Breast epithelium (tissue), 4 donors: Measurements from ENCODE around the gene BACE2. TPM values are rescaled to one million over a fixed set of nuclear protein-coding genes. Genes with fewer than 3 reads are reported as not detected.

Experiments used
- DNase-seq, 2 donors: peaks; one replicate each; pipeline ENCODE4 v3.0.0-alpha.2; 2019; ENCODE audit warnings: low spot score in 2 of 2
- H3K27ac ChIP-seq, 2 donors: fragments of 200-600 bp; sonication (generic) in 1 of 2; one replicate each; pipeline ENCODE4 v1.5.1; 2016 to 2019; ENCODE audit warnings: mild to moderate bottlenecking in 1 of 2
- H3K27me3 ChIP-seq, 2 donors: fragments of 200-600 bp; sonication (generic) in 1 of 2; one replicate each; pipeline versions ENCODE4 v1.5.1 to v1.6.0; 2017 to 2019; ENCODE audit warnings: control low read depth in 1 of 2, mild to moderate bottlenecking in 1 of 2
- H3K36me3 ChIP-seq: fragments of 200-600 bp; one replicate; pipeline ENCODE4 v1.5.1; 2019
- H3K4me1 ChIP-seq, 2 donors: fragments of 200-600 bp; sonication (generic); one replicate each; pipeline ENCODE4 v1.5.1; 2016 to 2019; ENCODE audit warnings: control low read depth in 1 of 2
- H3K4me3 ChIP-seq, 3 donors: fragments of 200-600 bp; sonication (generic); 1 replicate in 2 of 3; 2 replicates in 1 of 3; pipeline ENCODE4 v1.5.1; 2016 to 2019; ENCODE audit warnings: mild to moderate bottlenecking in 3 of 3, moderate library complexity in 2 of 3
- H3K9me3 ChIP-seq, 2 donors: fragments of 200-600 bp; sonication (generic) in 1 of 2; one replicate each; pipeline ENCODE4 v1.5.1; 2016 to 2019; ENCODE audit warnings: control low read depth in 1 of 2
- POLR2A ChIP-seq: fragments of 450-650 bp; IDR thresholded peaks from one replicate; pipeline ENCODE4 v1.6.1; 2016; ENCODE audit warnings: antibody characterized with exemption, mild to moderate bottlenecking, moderate library complexity
- POLR2AphosphoS5 ChIP-seq, 3 donors: sonication (generic); formaldehyde crosslinking; IDR thresholded peaks; one replicate each; pipeline ENCODE4 v1.6.1; 2017; ENCODE audit warnings: antibody characterized with exemption in 3 of 3
- intact Hi-C: fragments of 100-400 bp; cut with DNase I; formaldehyde crosslinking; loops from one replicate; pipeline ENCODE4 v1.15.1; 2023; ENCODE audit warnings: low total_unique reads
- total RNA-seq, 3 donors: library from RNA; depleted of rRNA; stranded (reverse); fragments of >200 nt; gene quantifications; one replicate each; pipeline ENCODE4 v1.1.0, GENCODE V29; 2016
- TF ChIP-seq, protein P1 (sequence below), 3 donors: fragments of 450-650 bp; IDR thresholded peaks; one replicate each; pipeline ENCODE4 v1.5.1; 2016 to 2017; ENCODE audit warnings: antibody characterized with exemption in 3 of 3, mild to moderate bottlenecking in 3 of 3, moderate library complexity in 3 of 3

The BACE2 gene
- total RNA-seq, 3 donors from 2014 or later = 26.9 to 94.4 (median 67.5) TPM

GRCh38 chr21:41148798-41149197 is 19.2 kb upstream of the BACE2 start:
- intact Hi-C loops = no loop called here

GRCh38 chr21:41149199-41149598 is 18.8 kb upstream of the BACE2 start:
- intact Hi-C loops = no loop called here

More at GRCh38 chr21:41148798-41149197, 19.2 kb upstream of the BACE2 start:
- Histone ChIP-seq H3K36me3 (no peaks in the 10 kb centered on the region), H3K27ac (peak overlapping the region in 1 of 2 donors; percentile 19), H3K27me3 (no peaks in the 10 kb centered on the region), H3K4me3 (no peak overlapping the region), H3K4me1 (peaks cover 0 to 6% of the 10 kb centered on the region in 2 donors), H3K9me3 (no peaks in the 10 kb centered on the region)
- TF ChIP-seq, protein P1, sequence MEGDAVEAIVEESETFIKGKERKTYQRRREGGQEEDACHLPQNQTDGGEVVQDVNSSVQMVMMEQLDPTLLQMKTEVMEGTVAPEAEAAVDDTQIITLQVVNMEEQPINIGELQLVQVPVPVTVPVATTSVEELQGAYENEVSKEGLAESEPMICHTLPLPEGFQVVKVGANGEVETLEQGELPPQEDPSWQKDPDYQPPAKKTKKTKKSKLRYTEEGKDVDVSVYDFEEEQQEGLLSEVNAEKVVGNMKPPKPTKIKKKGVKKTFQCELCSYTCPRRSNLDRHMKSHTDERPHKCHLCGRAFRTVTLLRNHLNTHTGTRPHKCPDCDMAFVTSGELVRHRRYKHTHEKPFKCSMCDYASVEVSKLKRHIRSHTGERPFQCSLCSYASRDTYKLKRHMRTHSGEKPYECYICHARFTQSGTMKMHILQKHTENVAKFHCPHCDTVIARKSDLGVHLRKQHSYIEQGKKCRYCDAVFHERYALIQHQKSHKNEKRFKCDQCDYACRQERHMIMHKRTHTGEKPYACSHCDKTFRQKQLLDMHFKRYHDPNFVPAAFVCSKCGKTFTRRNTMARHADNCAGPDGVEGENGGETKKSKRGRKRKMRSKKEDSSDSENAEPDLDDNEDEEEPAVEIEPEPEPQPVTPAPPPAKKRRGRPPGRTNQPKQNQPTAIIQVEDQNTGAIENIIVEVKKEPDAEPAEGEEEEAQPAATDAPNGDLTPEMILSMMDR (IDR thresholded peaks at IDR 0.05) = no peak
- TF ChIP-seq POLR2A (no peak), POLR2AphosphoS5 (IDR thresholded peaks at IDR 0.05) (no peak)
- DNase-seq = no peak

DNA sequence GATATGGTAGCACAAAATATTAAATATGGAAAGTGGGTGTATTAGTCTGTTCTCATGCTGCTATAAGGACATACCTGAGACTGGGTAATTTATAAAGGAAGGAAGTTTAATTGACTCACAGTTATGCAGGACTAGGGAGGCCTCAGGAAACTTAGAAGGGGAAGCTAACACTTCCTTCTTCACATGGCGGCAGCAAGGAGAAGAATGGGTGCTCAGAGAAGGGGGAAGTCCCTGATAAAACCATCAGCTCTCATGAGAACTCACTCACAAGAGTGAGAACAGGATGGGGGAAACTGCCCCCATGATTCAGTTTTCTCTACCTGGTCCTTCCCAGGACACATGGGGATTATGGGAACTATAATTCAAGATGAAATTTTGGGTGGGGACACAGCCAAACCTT is 15.8 kb upstream of the BACE2 start:
- intact Hi-C loops = no loop called here
- DNase-seq = no peak
- Histone ChIP-seq H3K9me3 (no peaks in the 10 kb centered on the region), H3K36me3 (no peaks in the 10 kb centered on the region), H3K27me3 (no peaks in the 10 kb centered on the region), H3K27ac (no peak overlapping the region), H3K4me1 (peaks cover 0 to 6% of the 10 kb centered on the region in 2 donors), H3K4me3 (no peak overlapping the region)
- TF ChIP-seq POLR2AphosphoS5 (IDR thresholded peaks at IDR 0.05) (no peak), POLR2A (no peak)
- TF ChIP-seq, protein P1 (IDR thresholded peaks at IDR 0.05) = no peak

More at GRCh38 chr21:41149199-41149598, 18.8 kb upstream of the BACE2 start:
- Histone ChIP-seq H3K9me3 (no peaks in the 10 kb centered on the region), H3K4me1 (peaks cover 0 to 6% of the 10 kb centered on the region in 2 donors), H3K27me3 (no peaks in the 10 kb centered on the region), H3K36me3 (no peaks in the 10 kb centered on the region), H3K4me3 (no peak overlapping the region), H3K27ac (no peak overlapping the region)
- no peak for DNase-seq
- TF ChIP-seq, protein P1 (IDR thresholded peaks at IDR 0.05) = no peak
- TF ChIP-seq POLR2AphosphoS5 (IDR thresholded peaks at IDR 0.05) (no peak), POLR2A (no peak)

DNA sequence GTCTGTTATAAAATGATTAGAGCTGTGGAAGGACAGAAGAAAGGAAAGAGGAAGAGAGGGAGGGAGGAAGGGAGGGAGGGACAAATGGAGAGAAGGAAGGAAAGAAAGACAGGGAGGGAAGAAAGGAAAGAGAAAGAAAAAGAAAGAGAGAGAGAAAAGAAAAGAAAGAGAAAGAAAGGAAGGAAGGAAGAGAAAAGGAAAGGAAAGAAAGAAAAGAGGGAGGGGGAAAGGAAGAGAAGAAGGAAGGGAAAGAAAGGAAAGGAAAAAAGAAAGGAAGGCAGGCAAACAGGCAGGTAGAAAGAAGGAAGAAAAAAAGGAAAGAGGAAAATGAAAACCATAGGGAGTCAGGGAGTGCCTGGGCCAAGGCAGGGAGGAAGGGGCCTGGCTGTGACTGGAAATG is 14.5 kb upstream of the BACE2 start:
- Histone ChIP-seq H3K27me3 (no peaks in the 10 kb centered on the region), H3K4me3 (no peak overlapping the region), H3K27ac (no peak overlapping the region), H3K36me3 (no peaks in the 10 kb centered on the region), H3K9me3 (no peaks in the 10 kb centered on the region), H3K4me1 (no peaks in the 10 kb centered on the region)
- TF ChIP-seq, protein P1 (IDR thresholded peaks at IDR 0.05) = no peak
- TF ChIP-seq POLR2A (no peak), POLR2AphosphoS5 (IDR thresholded peaks at IDR 0.05) (no peak)
- intact Hi-C loops = no loop called here
- DNase-seq = no peak

GRCh38 chr21:41156142-41156541 is 11.8 kb upstream of the BACE2 start:
- H3K4me1 ChIP-seq = no peaks in the 10 kb centered on the region
- no peaks in the 10 kb centered on the region for H3K27me3 ChIP-seq
- intact Hi-C loops = no loop called here
- DNase-seq = no peak
- H3K4me3 ChIP-seq = no peak overlapping the region
- no peak overlapping the region for H3K27ac ChIP-seq
- TF ChIP-seq, protein P1 (IDR thresholded peaks at IDR 0.05) = no peak
- TF ChIP-seq POLR2A (no peak), POLR2AphosphoS5 (IDR thresholded peaks at IDR 0.05) (no peak)
- no peaks in the 10 kb centered on the region for H3K9me3 ChIP-seq
- no peaks in the 10 kb centered on the region for H3K36me3 ChIP-seq
